OCI-LY1 (cell line): ENCODE data around the gene DMD.

Experiments
- H2AFZ ChIP-seq: fragments of 200-600 bp; sonication (generic), shearing (Covaris generic); 2 replicates; pipeline ENCODE4 v1.6.0; 2014; ENCODE audit warnings: antibody characterized with exemption, mild to moderate bottlenecking, low read length
- H3F3A ChIP-seq: fragments of 200-600 bp; sonication (generic), shearing (Covaris generic); 2 replicates; pipeline ENCODE4 v1.6.0; 2014; ENCODE audit warnings: mild to moderate bottlenecking, antibody characterized with exemption, low read length, moderate library complexity; ENCODE audit not compliant: insufficient read depth
- H3K27ac ChIP-seq: fragments of 200-600 bp; sonication (generic); 2 replicates; pipeline ENCODE4 v1.5.1; 2014; ENCODE audit warnings: low read length, mixed run types, mild to moderate bottlenecking, low read depth; ENCODE audit not compliant: poor library complexity, severe bottlenecking
- H3K27me3 ChIP-seq: fragments of 200-600 bp; sonication (generic); 2 replicates; pipeline ENCODE4 v1.6.0; 2014; ENCODE audit warnings: antibody characterized with exemption, mild to moderate bottlenecking, low read length, moderate library complexity; ENCODE audit not compliant: insufficient read depth
- H3K36me3 ChIP-seq: fragments of 200-600 bp; sonication (generic); 2 replicates; pipeline ENCODE4 v1.6.1; 2014; ENCODE audit warnings: mild to moderate bottlenecking, antibody characterized with exemption, low read length, moderate library complexity, mixed read lengths; ENCODE audit not compliant: insufficient read depth
- H3K4me1 ChIP-seq: fragments of 200-600 bp; sonication (generic); 2 replicates; pipeline ENCODE4 v1.5.1; 2014; ENCODE audit warnings: mild to moderate bottlenecking, low read length, moderate library complexity; ENCODE audit not compliant: insufficient read depth, severe bottlenecking
- H3K4me2 ChIP-seq: fragments of 200-600 bp; sonication (generic), shearing (Covaris generic); 2 replicates; pipeline ENCODE4 v1.6.1; 2014; ENCODE audit warnings: low read length
- H3K4me3 ChIP-seq: fragments of 200-600 bp; sonication (generic); 2 replicates; pipeline ENCODE4 v1.5.1; 2014; ENCODE audit warnings: low read length, low read depth, mild to moderate bottlenecking, mixed read lengths; ENCODE audit not compliant: poor library complexity, severe bottlenecking
- H3K79me2 ChIP-seq: fragments of 200-600 bp; shearing (Covaris generic); 2 replicates; pipeline ENCODE4 v1.6.1; 2016; ENCODE audit warnings: mixed run types, low read length, mixed read lengths; ENCODE audit not compliant: insufficient read depth
- H3K9ac ChIP-seq: fragments of 200-600 bp; sonication (generic), shearing (Covaris generic); 2 replicates; pipeline ENCODE4 v1.6.1; 2014; ENCODE audit warnings: mild to moderate bottlenecking, low read length, mixed read lengths
- H3K9me2 ChIP-seq: fragments of 200-600 bp; sonication (generic), shearing (Covaris generic); 2 replicates; pipeline ENCODE4 v1.6.1; 2014; ENCODE audit warnings: low read depth, mild to moderate bottlenecking, low read length, mixed read lengths
- H3K9me3 ChIP-seq: fragments of 200-600 bp; shearing (Covaris generic); 2 replicates; pipeline ENCODE4 v1.6.1; 2014; ENCODE audit warnings: low read length, mixed read lengths
- H4K20me1 ChIP-seq: fragments of 200-600 bp; sonication (generic), shearing (Covaris generic); 2 replicates; pipeline ENCODE4 v1.6.0; 2016; ENCODE audit warnings: mild to moderate bottlenecking, low read length; ENCODE audit not compliant: insufficient read depth
- CTCF ChIP-seq: fragments of 200-600 bp; sonication (generic), shearing (Covaris generic); IDR thresholded peaks from 2 replicates; pipeline ENCODE4 v1.5.1; 2017; ENCODE audit warnings: mild to moderate bottlenecking, antibody characterized with exemption, low read length, moderate library complexity, mixed read lengths
- EZH2 ChIP-seq: fragments of 200-600 bp; sonication (generic), shearing (Covaris generic); IDR thresholded peaks from 2 replicates; pipeline ENCODE4 v1.8.0; 2017; ENCODE audit warnings: borderline replicate concordance, mixed run types, mild to moderate bottlenecking, antibody characterized with exemption, low read length, moderate library complexity, mixed read lengths

The DMD gene

GRCh38 chrX:32395878-32396277, 815.5 kb downstream of the DMD start:
- TF ChIP-seq EZH2: no peak
- no peak for TF ChIP-seq CTCF
- Histone ChIP-seq H3K4me1 (no peaks in the 10 kb centered on the region), H3K36me3 (no peaks in the 10 kb centered on the region), H3K4me2 (no peak overlapping the region), H3K27me3 (no peaks in the 10 kb centered on the region), H3K9ac (no peak overlapping the region), H3K9me2 (no peaks in the 10 kb centered on the region), H3K9me3 (no peaks in the 10 kb centered on the region), H3F3A (no peaks in the 10 kb centered on the region), H3K27ac (no peak overlapping the region), H3K4me3 (no peak overlapping the region), H3K79me2 (no peaks in the 10 kb centered on the region), H2AFZ (no peak overlapping the region), H4K20me1 (no peaks in the 10 kb centered on the region)

GRCh38 chrX:32392655-32393054, 818.7 kb downstream of the DMD start:
- Histone ChIP-seq H3K4me1 (no peaks in the 10 kb centered on the region), H4K20me1 (no peaks in the 10 kb centered on the region), H3K36me3 (no peaks in the 10 kb centered on the region), H3K27me3 (no peaks in the 10 kb centered on the region), H3K4me3 (no peak overlapping the region), H3K4me2 (no peak overlapping the region), H3K9me3 (no peaks in the 10 kb centered on the region), H3F3A (no peaks in the 10 kb centered on the region), H3K79me2 (no peaks in the 10 kb centered on the region), H2AFZ (no peak overlapping the region), H3K9ac (no peak overlapping the region), H3K9me2 (no peaks in the 10 kb centered on the region), H3K27ac (no peak overlapping the region)
- no peak for TF ChIP-seq EZH2
- no peak for TF ChIP-seq CTCF

- H3K36me3 ChIP-seq: peaks cover 4% of the 10 kb centered on the region; the same call in 1 of the 2 replicates
- H3K9me2 ChIP-seq: no peaks in the 10 kb centered on the region
- H3K4me1 ChIP-seq: no peaks in the 10 kb centered on the region
- no peak overlapping the region for H3K4me3 ChIP-seq
- no peak overlapping the region for H3K4me2 ChIP-seq
- no peak for TF ChIP-seq CTCF
- no peak for TF ChIP-seq EZH2
- H4K20me1 ChIP-seq: no peaks in the 10 kb centered on the region
- H3K9ac ChIP-seq: no peak overlapping the region
- no peaks in the 10 kb centered on the region for H3F3A ChIP-seq
- H2AFZ ChIP-seq: no peak overlapping the region
- H3K9me3 ChIP-seq: no peaks in the 10 kb centered on the region
- H3K79me2 ChIP-seq: no peaks in the 10 kb centered on the region
- no peaks in the 10 kb centered on the region for H3K27me3 ChIP-seq
- H3K27ac ChIP-seq: no peak overlapping the region
Observed at GRCh38 chrX:32370456-32371205, 840.7 kb downstream of the DMD start.
